Measurements from ENCODE around the gene FOLR1.
A peak's percentile ranks its signal among the peaks of the same experiment; 100 is the strongest.

FOLR1 gene

DNA sequence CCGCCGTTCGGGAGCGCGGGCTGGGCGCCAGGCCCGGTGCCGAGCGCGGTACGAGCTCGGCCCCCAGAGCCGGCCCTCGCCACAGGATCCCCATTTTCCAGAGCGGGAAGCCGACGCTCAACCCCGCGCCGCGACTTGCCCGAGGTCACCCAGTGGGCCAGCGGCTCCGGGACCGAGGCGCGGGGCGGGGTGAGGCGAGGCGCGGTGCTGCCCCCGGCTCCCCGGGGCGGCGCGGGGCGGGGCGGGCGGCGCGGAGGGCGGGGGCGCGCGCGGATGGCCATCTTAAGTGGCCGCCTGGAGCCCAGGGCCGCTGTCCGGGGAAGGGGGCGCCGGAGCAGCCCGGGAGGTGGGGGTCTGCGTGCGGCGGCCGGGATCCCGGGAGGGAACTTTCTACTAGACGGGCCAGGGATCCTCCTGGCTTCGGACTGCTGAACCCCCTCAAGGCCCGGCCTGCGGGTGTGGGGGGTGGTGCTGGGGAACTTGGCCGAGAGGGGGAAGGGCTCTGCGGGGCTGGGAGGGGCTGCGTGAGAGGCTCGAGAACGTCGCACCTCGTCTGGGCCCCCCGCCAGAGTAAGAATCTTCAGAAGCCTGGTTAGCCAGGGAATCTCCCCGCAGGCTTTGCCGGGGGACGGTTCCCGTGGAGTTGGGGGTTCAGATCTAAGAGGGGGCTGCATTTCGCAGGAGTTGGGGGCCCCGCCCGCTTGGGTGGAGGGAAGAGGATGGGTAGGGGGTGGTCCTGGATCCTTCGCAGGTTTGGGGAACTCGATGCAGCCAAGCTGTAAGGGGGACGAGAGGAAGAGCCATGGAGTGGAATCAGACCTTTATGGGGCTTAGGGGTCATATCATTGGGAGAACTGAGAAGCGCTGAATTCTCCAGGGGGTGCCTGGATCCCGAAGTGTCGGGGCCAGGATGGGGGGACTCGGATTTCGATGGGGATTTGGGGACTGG is 31.9 kb downstream of the FOLR1 start:
- no peak for DNase-seq (ENCODE audit: insufficient read length, low spot score)
- peak; percentile 40 for TF ChIP-seq POLR2A (IDR thresholded peaks at IDR 0.05; ENCODE audit: low read depth, low read length)
- no peak for FAIRE-seq

GRCh38 chr11:72224564-72225410 is 32.8 kb downstream of the FOLR1 start, which contains the start of gene INPPL1:
INPPL1 (plus strand) TSS chr11:72224767; CDS start chr11:72224985, 218 bp downstream.
- DNase-seq (ENCODE audit: insufficient read length, low spot score), result no peak
- no peak for FAIRE-seq
- 0 out of 2 replicates have a peak, but pooled peaks have one; percentile 20 for TF ChIP-seq POLR2A (IDR thresholded peaks at IDR 0.05; ENCODE audit: low read depth, low read length)

DNA sequence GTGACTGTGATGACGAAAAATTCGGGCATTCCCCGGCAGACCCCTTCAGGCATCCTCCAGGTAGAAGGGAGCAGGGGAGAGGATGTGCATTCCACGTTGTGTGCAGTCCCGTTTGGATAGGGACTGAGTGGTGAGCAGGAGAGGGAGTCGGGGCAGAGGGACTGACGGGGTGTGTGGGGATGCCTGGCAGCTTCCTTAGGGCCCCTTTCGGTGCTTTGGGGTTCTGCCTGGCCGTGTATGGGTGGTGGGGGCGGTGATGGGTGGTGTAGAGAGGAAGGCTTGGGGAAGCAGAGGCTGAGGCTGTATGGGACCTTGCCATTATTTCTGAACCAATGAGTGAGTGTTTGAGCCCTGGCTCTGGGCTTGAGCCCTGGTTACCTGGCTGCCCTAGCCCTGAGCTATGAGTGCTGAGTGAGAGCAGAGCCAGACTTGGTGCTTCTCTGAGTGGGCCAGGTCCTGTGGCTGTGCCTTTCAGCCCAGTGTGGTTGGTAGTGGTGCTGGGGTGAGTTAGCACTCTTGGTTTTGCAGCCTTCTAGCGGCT is 33.5 kb downstream of the FOLR1 start:
- DNase-seq (ENCODE audit: insufficient read length, low spot score), result no peak
- no peak for FAIRE-seq
- no peak for TF ChIP-seq POLR2A (IDR thresholded peaks at IDR 0.05; ENCODE audit: low read depth, low read length)

DNA sequence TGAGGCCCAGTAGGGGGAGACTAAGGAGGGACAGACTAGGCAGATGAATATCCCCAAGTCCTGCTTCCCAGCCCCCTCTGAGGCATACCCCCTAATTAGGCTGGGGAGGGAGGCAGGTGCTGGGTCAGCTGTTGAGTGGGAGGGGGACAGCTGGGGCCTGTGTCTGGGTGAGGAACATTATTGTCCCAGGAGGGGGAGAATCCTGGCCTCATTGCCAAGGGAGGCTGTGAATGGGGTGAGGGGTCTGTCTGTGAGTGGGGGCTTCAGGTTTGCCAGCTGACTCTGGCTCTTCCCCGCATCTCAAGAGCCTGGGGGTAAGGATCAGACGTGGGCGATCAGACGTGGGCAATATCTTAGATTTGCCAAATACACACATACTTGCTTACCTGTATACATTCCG is 34.8 kb downstream of the FOLR1 start:
- no peak for TF ChIP-seq POLR2A (IDR thresholded peaks at IDR 0.05; ENCODE audit: low read depth, low read length)
- DNase-seq (ENCODE audit: insufficient read length, low spot score), result no peak
- no peak for FAIRE-seq

DNA sequence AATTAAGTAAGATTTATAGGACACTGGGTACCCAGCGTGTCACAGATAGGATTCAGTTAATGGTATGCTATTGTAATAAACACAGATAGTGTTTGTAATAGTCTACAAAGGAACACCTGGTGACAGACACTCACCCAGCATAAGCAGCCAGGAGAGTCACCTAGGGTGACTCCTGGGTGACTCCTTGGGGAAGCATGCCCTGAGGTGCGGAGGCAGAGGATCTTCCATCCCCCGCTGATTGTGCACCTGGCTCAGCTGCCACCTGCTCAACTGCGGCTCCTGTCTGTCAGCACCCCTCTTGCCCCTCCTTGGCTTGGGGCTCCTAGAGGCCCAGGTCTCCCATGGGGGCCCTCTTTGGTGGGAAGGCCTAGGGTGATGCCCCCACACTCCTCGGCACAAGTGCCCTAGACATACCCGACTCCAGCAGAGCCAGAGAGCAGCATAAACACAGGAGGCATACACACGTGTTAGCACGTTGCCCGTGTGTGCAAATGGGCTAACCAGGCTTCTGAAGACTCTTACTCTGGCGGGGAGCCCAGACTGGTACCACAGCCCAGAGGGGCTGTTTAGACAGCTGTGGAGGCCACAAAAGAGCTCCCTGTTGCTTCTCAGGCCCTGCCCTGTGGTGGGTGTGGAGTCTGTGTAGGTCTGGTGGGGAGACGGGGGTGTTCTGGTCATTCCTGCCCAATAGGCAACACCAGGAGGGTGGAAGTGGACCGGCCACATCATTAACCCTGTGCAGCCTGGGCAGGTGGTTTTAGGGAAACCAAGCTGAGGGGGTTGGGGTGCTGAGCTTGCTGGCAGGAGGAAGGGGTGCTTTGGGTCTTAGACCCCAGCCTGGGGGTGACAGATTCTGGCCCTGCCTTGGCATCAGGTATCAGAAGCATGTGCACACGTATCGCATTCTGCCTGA is 35.6 kb downstream of the FOLR1 start:
- FAIRE-seq, result no peak
- no peak for TF ChIP-seq POLR2A (IDR thresholded peaks at IDR 0.05; ENCODE audit: low read depth, low read length)
- no peak for DNase-seq (ENCODE audit: insufficient read length, low spot score)

DNA sequence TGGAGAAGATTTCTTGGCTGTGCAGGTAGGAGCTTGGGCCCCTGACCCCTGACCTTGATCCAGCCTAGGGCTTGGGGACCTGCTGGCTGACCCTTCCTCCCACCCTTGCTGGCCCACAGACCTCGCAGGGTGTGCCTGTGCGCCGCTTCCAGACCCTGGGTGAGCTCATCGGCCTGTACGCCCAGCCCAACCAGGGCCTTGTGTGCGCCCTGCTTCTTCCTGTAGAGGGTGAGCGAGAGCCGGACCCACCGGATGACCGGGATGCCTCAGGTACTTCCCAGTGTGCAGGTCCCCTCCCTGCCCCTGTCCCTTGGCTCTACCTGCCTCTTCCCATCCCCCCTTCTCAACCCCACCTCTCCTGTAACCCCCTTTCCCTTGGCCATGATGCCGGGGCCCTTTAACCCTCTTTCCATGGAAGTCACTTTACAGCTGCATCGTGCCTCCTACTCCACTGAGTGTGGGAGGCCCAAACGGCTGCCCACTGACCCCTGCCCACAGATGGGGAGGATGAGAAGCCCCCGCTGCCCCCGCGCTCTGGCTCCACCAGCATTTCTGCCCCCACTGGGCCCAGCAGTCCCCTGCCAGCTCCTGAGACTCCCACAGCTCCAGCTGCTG is 36.4 kb downstream of the FOLR1 start:
- FAIRE-seq, result no peak
- TF ChIP-seq POLR2A (IDR thresholded peaks at IDR 0.05; ENCODE audit: low read depth, low read length), result no peak
- DNase-seq (ENCODE audit: insufficient read length, low spot score), result no peak

DNA sequence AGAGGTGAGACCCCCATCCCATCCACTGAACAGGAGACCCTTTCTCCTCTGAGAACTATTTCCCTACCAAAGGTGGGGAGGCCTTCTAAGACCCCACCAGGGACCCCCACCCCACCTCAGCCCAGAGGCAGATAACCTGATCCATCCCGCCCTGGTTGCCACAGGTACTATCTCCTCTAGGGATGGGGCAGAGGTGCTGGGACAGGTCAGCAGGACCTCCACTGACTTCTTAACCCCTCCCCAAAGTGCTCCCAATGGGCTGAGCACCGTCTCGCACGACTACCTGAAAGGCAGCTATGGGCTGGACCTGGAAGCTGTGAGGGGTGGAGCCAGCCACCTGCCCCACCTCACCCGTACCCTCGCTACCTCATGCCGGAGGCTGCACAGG is 36.9 kb downstream of the FOLR1 start:
- TF ChIP-seq POLR2A (IDR thresholded peaks at IDR 0.05; ENCODE audit: low read depth, low read length), result no peak
- DNase-seq (ENCODE audit: insufficient read length, low spot score), result no peak
- FAIRE-seq, result no peak

DNA sequence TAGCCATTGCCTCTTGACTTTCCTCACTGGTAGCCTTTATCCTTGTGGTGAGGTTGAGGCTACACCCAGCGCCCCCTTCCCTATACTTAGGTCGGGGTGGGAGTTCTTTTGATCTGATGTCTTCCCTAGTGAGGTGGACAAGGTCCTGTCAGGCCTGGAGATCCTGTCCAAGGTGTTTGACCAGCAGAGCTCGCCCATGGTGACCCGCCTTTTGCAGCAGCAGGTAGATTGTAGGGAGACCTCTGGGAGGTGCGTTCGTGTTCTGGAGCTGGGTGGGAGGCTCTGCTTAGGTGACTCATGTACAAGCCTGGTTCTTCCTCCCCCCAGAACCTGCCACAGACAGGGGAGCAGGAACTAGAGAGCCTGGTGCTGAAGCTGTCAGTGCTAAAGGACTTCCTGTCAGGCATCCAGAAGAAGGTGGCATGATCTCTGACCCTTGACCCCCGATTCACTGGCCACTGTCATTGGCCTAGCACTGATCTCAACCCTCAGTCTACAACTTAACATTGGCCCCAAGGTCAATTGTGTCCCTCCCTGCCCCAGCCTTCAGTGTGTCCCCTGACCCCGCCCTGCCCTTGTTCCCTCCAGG is 37.5 kb downstream of the FOLR1 start:
- DNase-seq (ENCODE audit: insufficient read length, low spot score), result no peak
- no peak for FAIRE-seq
- no peak for TF ChIP-seq POLR2A (IDR thresholded peaks at IDR 0.05; ENCODE audit: low read depth, low read length)

GRCh38 chr11:72229925-72230763 is 38.2 kb downstream of the FOLR1 start:
- no peak for DNase-seq (ENCODE audit: insufficient read length, low spot score)
- TF ChIP-seq POLR2A (IDR thresholded peaks at IDR 0.05; ENCODE audit: low read depth, low read length), result no peak
- FAIRE-seq, result no peak

DNA sequence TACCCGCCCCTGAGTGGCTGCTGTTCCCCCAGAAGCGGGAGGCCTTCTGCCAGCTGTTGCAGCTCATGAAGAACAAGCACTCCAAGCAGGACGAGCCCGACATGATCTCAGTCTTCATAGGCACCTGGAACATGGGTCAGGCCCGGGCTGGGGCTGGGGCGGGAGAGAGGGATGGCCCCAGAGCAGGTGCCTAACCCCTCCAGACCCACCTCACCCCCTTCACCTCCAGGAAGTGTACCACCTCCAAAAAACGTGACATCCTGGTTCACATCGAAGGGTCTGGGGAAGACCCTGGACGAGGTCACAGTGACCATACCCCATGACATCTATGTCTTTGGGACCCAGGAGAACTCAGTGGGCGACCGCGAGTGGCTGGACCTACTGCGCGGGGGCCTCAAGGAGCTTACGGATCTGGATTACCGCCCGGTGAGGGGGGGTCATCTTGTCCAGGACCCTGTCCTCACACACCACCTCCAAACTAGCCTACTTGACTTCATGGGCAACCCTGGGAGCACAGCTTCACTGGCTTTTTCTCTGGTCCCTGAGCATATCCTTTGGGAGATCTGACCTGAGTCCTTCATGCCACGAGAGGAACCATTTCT is 38.9 kb downstream of the FOLR1 start:
- no peak for TF ChIP-seq POLR2A (IDR thresholded peaks at IDR 0.05; ENCODE audit: low read depth, low read length)
- FAIRE-seq (no peak), DNase-seq (ENCODE audit: insufficient read length, low spot score) (no peak)

Data from H54 (cell line).